ENCODE results near the gene GPRC5B.

GPRC5B gene

GRCh38 chr16:19810817-19811731 lies 73.6 kb downstream of the GPRC5B start:
- DNase-seq, result peak; percentile 31

- no peak for DNase-seq
Observed at GRCh38 chr16:19809693-19810092, 75.0 kb downstream of the GPRC5B start.

GRCh38 chr16:19809121-19809635 lies 75.5 kb downstream of the GPRC5B start:
- no peak for DNase-seq

GRCh38 chr16:19808061-19808641 lies 76.5 kb downstream of the GPRC5B start:
- DNase-seq, result peak; percentile 36

Measured in right kidney (tissue), 1 donor.